GM12891 (cell line): ENCODE measurements around the gene UQCC2.

ENCODE experiments used
- POLR2A ChIP-seq: IDR thresholded peaks from 2 replicates; pipeline ENCODE4 v1.6.1; 2011; ENCODE audit warnings: low read depth, low read length, control low read depth
- POLR2AphosphoS5 ChIP-seq: IDR thresholded peaks from 2 replicates; pipeline ENCODE4 v1.6.1; 2011; ENCODE audit warnings: low read depth, low read length, control low read depth

GRCh38 chr6:33709605-33710295 is 1.8 kb downstream of the UQCC2 start:
- TF ChIP-seq POLR2AphosphoS5 = no peak
- no peak for TF ChIP-seq POLR2A
